ENCODE data around the gene GNB2.
A peak's percentile ranks its signal among the peaks of the same experiment; 100 is the strongest.
"Not testable (repeated sequence)": the region's sequence is repeated elsewhere in the genome, so short reads cannot be mapped to it uniquely, and the experiment has no call there.

The GNB2 gene

GRCh38 chr7:100705320-100705752 is 31.8 kb downstream of the GNB2 start:
- DNase-seq = peak; percentile 74

GRCh38 chr7:100705753-100706671 is 32.5 kb downstream of the GNB2 start, which contains the start of gene POP7:
Gene POP7 (plus strand): TSS chr7:100706121. CDS start chr7:100706831, 710 bp downstream.
- peak; percentile 99 for DNase-seq

- no peak for DNase-seq
Observed at GRCh38 chr7:100706672-100707311, 33.3 kb downstream of the GNB2 start.

- DNase-seq = no peak
Observed at GRCh38 chr7:100708395-100708794, 34.9 kb downstream of the GNB2 start.

GRCh38 chr7:100710452-100710851 is 36.9 kb downstream of the GNB2 start:
- DNase-seq = no peak

GRCh38 chr7:100711369-100711768 is 37.8 kb downstream of the GNB2 start:
- DNase-seq = no peak

GRCh38 chr7:100714725-100715124 is 41.2 kb downstream of the GNB2 start:
- no peak for DNase-seq

- not testable (repeated sequence) for DNase-seq
Observed at GRCh38 chr7:100717073-100717472, 43.5 kb downstream of the GNB2 start.

GRCh38 chr7:100719523-100720278 is 46.2 kb downstream of the GNB2 start:
- DNase-seq = no peak

GRCh38 chr7:100720279-100720670 is 46.7 kb downstream of the GNB2 start, which contains the start of gene EPO:
Gene EPO (plus strand): TSS chr7:100720468. CDS start chr7:100720981, 513 bp downstream.
- no peak for DNase-seq

GRCh38 chr7:100720671-100721504 is 47.3 kb downstream of the GNB2 start:
- no peak for DNase-seq

GRCh38 chr7:100721505-100721812 is 47.9 kb downstream of the GNB2 start:
- no peak for DNase-seq

- DNase-seq = no peak
Observed at GRCh38 chr7:100722480-100723212, 49.1 kb downstream of the GNB2 start.

- no peak for DNase-seq
Observed at GRCh38 chr7:100723732-100724275, 50.3 kb downstream of the GNB2 start.

GRCh38 chr7:100724364-100724763 is 50.8 kb downstream of the GNB2 start:
- DNase-seq = not testable (repeated sequence)

GRCh38 chr7:100726996-100727761 is 53.6 kb downstream of the GNB2 start:
- DNase-seq = no peak

- no peak for DNase-seq
Observed at GRCh38 chr7:100728196-100728595, 54.7 kb downstream of the GNB2 start.

Measured in NCI-H345 (cell line).